ENCODE data around the gene CFAP97.

GRCh38 chr4:185118876-185119275, 84.9 kb downstream of the CFAP97 start:
- no peak for TF ChIP-seq YY1 (IDR thresholded peaks at IDR 0.05; ENCODE audit: insufficient read depth, insufficient read length)
- TF ChIP-seq ZNF274 (IDR thresholded peaks at IDR 0.05; ENCODE audit: low read depth, low read length) = no peak
- TF ChIP-seq SUZ12 (IDR thresholded peaks at IDR 0.05; ENCODE audit: extremely low read depth, insufficient read depth, insufficient read length) = no peak
